Omental fat pad (tissue), 4 donors: ENCODE measurements around the gene PDK1. TPM values are rescaled to one million over a fixed set of nuclear protein-coding genes. Genes with fewer than 3 reads are reported as not detected.

Experiments used
- ATAC-seq: fragments of 150-250 bp; one replicate; pipeline ENCODE4 v1.9.1; 2016; ENCODE audit warnings: mild to moderate bottlenecking, moderate library complexity; ENCODE audit not compliant: low FRiP score
- DNase-seq: peaks from one replicate; pipeline ENCODE4 v3.0.0-alpha.2; 2019; ENCODE audit warnings: low spot score
- CTCF ChIP-seq, 3 donors: fragments of 450-650 bp; IDR thresholded peaks; one replicate each; pipeline ENCODE4 v1.5.1; 2016 to 2017; ENCODE audit warnings: antibody characterized with exemption in 3 of 3, mild to moderate bottlenecking in 3 of 3, moderate library complexity in 2 of 3
- total RNA-seq, 4 donors: library from RNA; depleted of rRNA; stranded (reverse); fragments of >200 nt; gene quantifications; one replicate each; pipeline ENCODE4 v1.1.0, GENCODE V29; 2016

The PDK1 gene
- total RNA-seq, 4 donors from 2014 or later = 12.0 to 18.8 (median 16.8) TPM

GRCh38 chr2:172624996-172625395 is 69.1 kb downstream of the PDK1 start:
- no peak for DNase-seq
- no peak for ATAC-seq
- no peak for TF ChIP-seq CTCF (IDR thresholded peaks at IDR 0.05)

- no peak for DNase-seq
- TF ChIP-seq CTCF (IDR thresholded peaks at IDR 0.05) = no peak
- ATAC-seq = no peak
Measured at GRCh38 chr2:172627181-172627580, 71.3 kb downstream of the PDK1 start.

- no peak for TF ChIP-seq CTCF (IDR thresholded peaks at IDR 0.05)
- ATAC-seq (no peak), DNase-seq (no peak)
Measured at GRCh38 chr2:172628085-172628484, 72.2 kb downstream of the PDK1 start.

GRCh38 chr2:172629586-172629985 is 73.7 kb downstream of the PDK1 start:
- DNase-seq = no peak
- no peak for TF ChIP-seq CTCF (IDR thresholded peaks at IDR 0.05)
- no peak for ATAC-seq

- DNase-seq (no peak), ATAC-seq (no peak)
- no peak for TF ChIP-seq CTCF (IDR thresholded peaks at IDR 0.05)
Measured at GRCh38 chr2:172630181-172630580, 74.3 kb downstream of the PDK1 start.

- no peak for ATAC-seq
- no peak for DNase-seq
- no peak for TF ChIP-seq CTCF (IDR thresholded peaks at IDR 0.05)
Measured at GRCh38 chr2:172634477-172634876, 78.6 kb downstream of the PDK1 start.

GRCh38 chr2:172635548-172635947 is 79.7 kb downstream of the PDK1 start:
- TF ChIP-seq CTCF (IDR thresholded peaks at IDR 0.05) = no peak
- DNase-seq (no peak), ATAC-seq (no peak)
